ENCODE data around the gene TMX4. TPM values are rescaled to one million over a fixed set of nuclear protein-coding genes. Genes with fewer than 3 reads are reported as not detected.

Gene TMX4
- total and polyA plus RNA-seq, 4 donors, result 12.6 to 17.3 (median 15.9) TPM

GRCh38 chr20:7981374-7981773 lies 38.2 kb downstream of the TMX4 start (continued):
- TF ChIP-seq ZBTB33 (IDR thresholded peaks at IDR 0.05), result no peak
- TF ChIP-seq HNF4G (IDR thresholded peaks at IDR 0.05), result no peak
- TF ChIP-seq JUND (IDR thresholded peaks at IDR 0.05), result peak; percentile 26 to 46
- TF ChIP-seq, protein P1, sequence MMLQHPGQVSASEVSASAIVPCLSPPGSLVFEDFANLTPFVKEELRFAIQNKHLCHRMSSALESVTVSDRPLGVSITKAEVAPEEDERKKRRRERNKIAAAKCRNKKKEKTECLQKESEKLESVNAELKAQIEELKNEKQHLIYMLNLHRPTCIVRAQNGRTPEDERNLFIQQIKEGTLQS (IDR thresholded peaks at IDR 0.05), result no peak
- TF ChIP-seq RAD21 (IDR thresholded peaks at IDR 0.05), result peak; percentile 29 to 41

- no peaks in the 10 kb centered on the region for H3K9me3 ChIP-seq (ENCODE audit: control insufficient read depth in 4 of 4, low read length in 3 of 4)
- no peak overlapping the region for H3K4me3 ChIP-seq (ENCODE audit: low read depth in 1 of 3, low read length in 3 of 3)
- H3K4me1 ChIP-seq (ENCODE audit: control insufficient read depth in 4 of 4, insufficient read depth in 4 of 4, low read length in 3 of 4), result peaks cover 3 to 27% (median 17%) of the 10 kb centered on the region in 4 donors
- peak overlapping the region in 1 of 2 donors; percentile 87 for H3K9ac ChIP-seq (ENCODE audit: low read depth in 1 of 2, low read length in 2 of 2)
- 57% methylated on average over 10 of the region's 10 CpGs for WGBS
- no peak for DNase-seq (ENCODE audit: low spot score)
- H3K27ac ChIP-seq (ENCODE audit: low read depth in 1 of 2, low read length in 2 of 2), result peak overlapping the region; percentile 76 to 84
- TF ChIP-seq CTCF (IDR thresholded peaks at IDR 0.05; ENCODE audit: low read depth, low read length, missing input control), result peak; percentile 57
- no peak for TF ChIP-seq GABPA (IDR thresholded peaks at IDR 0.05 in 1 of 2, conservative IDR thresholded peaks at IDR 0.05 in 1 of 2)
- TF ChIP-seq, protein P2, sequence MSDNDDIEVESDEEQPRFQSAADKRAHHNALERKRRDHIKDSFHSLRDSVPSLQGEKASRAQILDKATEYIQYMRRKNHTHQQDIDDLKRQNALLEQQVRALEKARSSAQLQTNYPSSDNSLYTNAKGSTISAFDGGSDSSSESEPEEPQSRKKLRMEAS (IDR thresholded peaks at IDR 0.05), result no peak
- TF ChIP-seq ZBTB33 (IDR thresholded peaks at IDR 0.05), result no peak
- no peak for TF ChIP-seq REST (IDR thresholded peaks at IDR 0.05)
- TF ChIP-seq YY1 (IDR thresholded peaks at IDR 0.05), result no peak
- TF ChIP-seq NR2F2 (IDR thresholded peaks at IDR 0.05), result no peak
- no peak for TF ChIP-seq HNF4G (IDR thresholded peaks at IDR 0.05)
- TF ChIP-seq JUND (IDR thresholded peaks at IDR 0.05), result no peak
- TF ChIP-seq RXRA (IDR thresholded peaks at IDR 0.05), result peak; percentile 51 to 53
- no peak for TF ChIP-seq FOXA2 (IDR thresholded peaks at IDR 0.05)
- TF ChIP-seq HNF4A (conservative IDR thresholded peaks at IDR 0.05), result peak in 1 of 2 donors; percentile 25
- peak; percentile 72 to 84 for TF ChIP-seq RAD21 (IDR thresholded peaks at IDR 0.05)
- TF ChIP-seq TAF1 (conservative IDR thresholded peaks at IDR 0.05), result no peak
- TF ChIP-seq, protein P1 (IDR thresholded peaks at IDR 0.05), result no peak
- no peak for TF ChIP-seq FOXA1 (IDR thresholded peaks at IDR 0.05)
- TF ChIP-seq SP1 (IDR thresholded peaks at IDR 0.05), result peak; percentile 24
- TF ChIP-seq EGR1 (IDR thresholded peaks at IDR 0.05; ENCODE audit: low read depth in 2 of 2), result no peak
- H3K27me3 ChIP-seq (ENCODE audit: control insufficient read depth in 4 of 4, insufficient read depth in 4 of 4, low read length in 3 of 4), result no peaks in the 10 kb centered on the region
- H3K36me3 ChIP-seq (ENCODE audit: control insufficient read depth in 4 of 4, insufficient read depth in 3 of 4, low read depth in 1 of 4, low read length in 3 of 4), result no peaks in the 10 kb centered on the region
These were observed 39.1 kb downstream of the TMX4 start for GRCh38 chr20:7980332-7981046.
